Gastrocnemius medialis (tissue), 4 donors: ENCODE data around the gene MRPL43. TPM values are rescaled to one million over a fixed set of nuclear protein-coding genes. Genes with fewer than 3 reads are reported as not detected.

Experiments used
- ATAC-seq, 2 donors: fragments of 150-250 bp; one replicate each; pipeline ENCODE4 v1.9.1; 2016
- DNase-seq, 2 donors: peaks; one replicate each; pipeline ENCODE4 v3.0.0-alpha.2; 2019
- H3K27ac ChIP-seq, 4 donors: fragments of 200-600 bp; sonication (generic); 1 replicate in 1 of 4; 2 replicates in 3 of 4; pipeline ENCODE4 v1.5.1; 2016 to 2018; ENCODE audit warnings: mild to moderate bottlenecking in 2 of 4, moderate library complexity in 1 of 4
- H3K27me3 ChIP-seq, 3 donors: fragments of 200-600 bp; sonication (generic) in 2 of 3; 1 replicate in 1 of 3; 2 replicates in 2 of 3; pipeline versions ENCODE4 v1.5.1 to v1.6.0; 2016 to 2019; ENCODE audit warnings: mild to moderate bottlenecking in 1 of 3, moderate library complexity in 1 of 3
- H3K36me3 ChIP-seq, 2 donors: fragments of 200-600 bp; sonication (generic) in 1 of 2; one replicate each; pipeline ENCODE4 v1.5.1; 2017 to 2018
- H3K4me1 ChIP-seq, 2 donors: fragments of 200-600 bp; sonication (generic) in 1 of 2; one replicate each; pipeline ENCODE4 v1.5.1; 2016 to 2017; ENCODE audit warnings: mild to moderate bottlenecking in 2 of 2
- H3K4me3 ChIP-seq, 4 donors: fragments of 200-600 bp; sonication (generic) in 3 of 4; 1 replicate in 1 of 4; 2 replicates in 3 of 4; pipeline ENCODE4 v1.5.1; 2016 to 2019; ENCODE audit warnings: mild to moderate bottlenecking in 2 of 4
- H3K9me3 ChIP-seq, 3 donors: fragments of 200-600 bp; sonication (generic) in 2 of 3; 1 replicate in 1 of 3; 2 replicates in 2 of 3; pipeline ENCODE4 v1.5.1; 2016 to 2019
- POLR2A ChIP-seq, 2 donors: fragments of 450-650 bp; IDR thresholded peaks; one replicate each; pipeline ENCODE4 v1.6.1; 2017; ENCODE audit warnings: antibody characterized with exemption in 2 of 2, mild to moderate bottlenecking in 2 of 2, moderate library complexity in 2 of 2
- in situ Hi-C, 4 donors: fragments of 200-750 bp; cut with MboI; loops; one replicate each; pipeline versions ENCODE4 v1.15.0 to v1.8.0; 2017; ENCODE audit warnings: low sequenced_read_pairs in 4 of 4
- intact Hi-C: fragments of 100-400 bp; cut with DNase I; formaldehyde crosslinking; loops from one replicate; pipeline ENCODE4 v1.15.1; 2023; ENCODE audit warnings: low total_unique reads
- total RNA-seq, 4 donors: library from RNA; depleted of rRNA; stranded (reverse); fragments of >200 nt; gene quantifications; one replicate each; pipeline versions ENCODE4 v1.1.0 to v1.2.3, GENCODE V29; 2016
- TF ChIP-seq, protein P1 (sequence below), 5 experiments: fragments of 450-650 bp in 3 of 5; fragments of 200-600 bp in 2 of 5; sonication (generic) in 2 of 5; IDR thresholded peaks in 4 of 5; conservative IDR thresholded peaks in 1 of 5; 1 replicate in 4 of 5; 2 replicates in 1 of 5; pipeline ENCODE4 v1.5.1; 2016 to 2019; ENCODE audit warnings: antibody characterized with exemption in 5 of 5, mild to moderate bottlenecking in 3 of 5, moderate library complexity in 3 of 5

The MRPL43 gene
- total RNA-seq, 4 donors from 2014 or later: 83.3 to 129 (median 92.5) TPM

GRCh38 chr10:101019440-101019703, 32.1 kb upstream of the MRPL43 start:
- no peaks in the 10 kb centered on the region for H3K9me3 ChIP-seq
- no peak overlapping the region for H3K4me3 ChIP-seq
- no peak for TF ChIP-seq POLR2A (IDR thresholded peaks at IDR 0.05)
- TF ChIP-seq, protein P1, sequence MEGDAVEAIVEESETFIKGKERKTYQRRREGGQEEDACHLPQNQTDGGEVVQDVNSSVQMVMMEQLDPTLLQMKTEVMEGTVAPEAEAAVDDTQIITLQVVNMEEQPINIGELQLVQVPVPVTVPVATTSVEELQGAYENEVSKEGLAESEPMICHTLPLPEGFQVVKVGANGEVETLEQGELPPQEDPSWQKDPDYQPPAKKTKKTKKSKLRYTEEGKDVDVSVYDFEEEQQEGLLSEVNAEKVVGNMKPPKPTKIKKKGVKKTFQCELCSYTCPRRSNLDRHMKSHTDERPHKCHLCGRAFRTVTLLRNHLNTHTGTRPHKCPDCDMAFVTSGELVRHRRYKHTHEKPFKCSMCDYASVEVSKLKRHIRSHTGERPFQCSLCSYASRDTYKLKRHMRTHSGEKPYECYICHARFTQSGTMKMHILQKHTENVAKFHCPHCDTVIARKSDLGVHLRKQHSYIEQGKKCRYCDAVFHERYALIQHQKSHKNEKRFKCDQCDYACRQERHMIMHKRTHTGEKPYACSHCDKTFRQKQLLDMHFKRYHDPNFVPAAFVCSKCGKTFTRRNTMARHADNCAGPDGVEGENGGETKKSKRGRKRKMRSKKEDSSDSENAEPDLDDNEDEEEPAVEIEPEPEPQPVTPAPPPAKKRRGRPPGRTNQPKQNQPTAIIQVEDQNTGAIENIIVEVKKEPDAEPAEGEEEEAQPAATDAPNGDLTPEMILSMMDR (IDR thresholded peaks at IDR 0.05 in 4 of 5, conservative IDR thresholded peaks at IDR 0.05 in 1 of 5): no peak
- intact Hi-C loops (no loop called here), in situ Hi-C loops (no loop called here)
- H3K4me1 ChIP-seq: no peaks in the 10 kb centered on the region
- H3K27ac ChIP-seq: no peak overlapping the region
- no peak for DNase-seq
- H3K36me3 ChIP-seq: no peaks in the 10 kb centered on the region
- H3K27me3 ChIP-seq: no peaks in the 10 kb centered on the region
- ATAC-seq: no peak

DNA sequence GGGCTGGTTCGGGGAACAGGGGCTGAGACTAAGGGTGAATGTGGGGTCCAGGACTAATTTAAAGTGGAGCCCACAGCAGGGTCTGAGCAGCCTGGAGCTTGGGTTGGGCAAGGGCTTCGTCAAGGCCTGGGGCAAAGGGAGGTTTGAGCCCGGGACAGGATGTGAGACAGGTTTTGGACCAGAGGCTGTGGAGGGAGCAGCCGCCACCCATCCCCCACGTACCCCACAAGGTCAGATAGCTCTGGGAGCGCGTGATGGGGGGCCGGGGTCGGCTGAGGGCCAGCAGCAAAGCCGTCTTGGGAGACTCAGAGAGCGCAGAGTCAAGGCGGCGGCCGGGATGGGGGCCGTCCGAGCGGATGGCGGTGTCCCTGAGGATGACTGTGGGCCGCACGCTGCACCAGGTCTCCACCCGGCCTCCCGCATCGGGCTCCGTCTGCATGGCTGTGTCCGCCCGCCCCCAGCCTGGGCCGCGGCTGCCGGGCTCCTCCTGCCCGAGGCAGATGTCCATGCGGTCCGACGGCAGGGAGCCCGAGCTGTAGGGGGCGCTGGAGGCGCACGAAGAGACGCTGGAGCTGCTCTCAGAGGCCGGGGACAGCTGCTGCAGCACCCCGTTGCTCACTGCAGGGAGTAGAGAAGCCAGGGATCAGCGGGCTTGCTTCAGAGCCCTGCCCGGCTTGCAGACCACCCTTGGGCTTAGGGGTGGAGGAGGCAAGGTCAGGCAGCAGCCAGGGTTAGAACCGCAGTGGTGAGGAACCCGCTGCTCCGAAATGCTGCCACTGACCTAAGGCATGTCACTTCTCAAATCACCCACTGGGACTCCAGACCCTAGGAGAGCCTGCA, 31.5 kb upstream of the MRPL43 start:
- ATAC-seq (no peak), DNase-seq (peak in 1 of 2 donors; percentile 56)
- H3K27ac ChIP-seq: peak overlapping the region in 3 of 4 donors; percentile 4 to 55 (median 39)
- no peaks in the 10 kb centered on the region for H3K4me1 ChIP-seq
- no peak for TF ChIP-seq POLR2A (IDR thresholded peaks at IDR 0.05)
- TF ChIP-seq, protein P1 (IDR thresholded peaks at IDR 0.05 in 4 of 5, conservative IDR thresholded peaks at IDR 0.05 in 1 of 5): peak; percentile 18 to 66 (median 55)
- H3K4me3 ChIP-seq: no peak overlapping the region
- no peaks in the 10 kb centered on the region for H3K36me3 ChIP-seq
- intact Hi-C loops: no loop called here
- no peaks in the 10 kb centered on the region for H3K27me3 ChIP-seq
- in situ Hi-C loops: no loop called here
- H3K9me3 ChIP-seq: no peaks in the 10 kb centered on the region

DNA sequence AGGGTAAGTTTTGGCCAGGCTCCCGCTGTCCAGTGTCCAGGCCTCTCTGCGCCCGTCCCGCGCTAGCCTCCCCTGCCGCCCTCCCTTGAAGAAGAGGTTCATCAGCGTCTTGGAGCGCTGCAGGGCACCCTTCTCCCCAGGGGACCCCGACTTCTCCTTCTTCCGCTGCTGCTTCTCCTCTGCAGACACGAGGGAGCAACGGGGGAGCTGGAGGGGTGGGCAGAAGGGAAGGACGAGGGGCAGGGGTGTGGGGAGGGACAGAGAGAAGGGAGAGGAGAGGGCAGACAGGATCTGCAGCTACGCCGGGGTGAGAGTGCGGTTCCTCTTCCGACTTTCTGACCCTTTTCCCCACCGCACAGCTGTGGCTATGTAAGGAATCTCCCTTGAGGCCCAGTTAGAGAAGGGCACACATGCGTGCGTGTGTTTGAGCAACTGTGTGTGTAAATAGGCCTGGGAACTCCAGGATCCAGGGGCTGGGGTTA, 30.9 kb upstream of the MRPL43 start:
- no peak for DNase-seq
- Histone ChIP-seq H3K4me3 (no peak overlapping the region), H3K9me3 (no peaks in the 10 kb centered on the region), H3K27ac (peak overlapping the region in 3 of 4 donors; percentile 30 to 55 (median 39)), H3K27me3 (no peaks in the 10 kb centered on the region), H3K36me3 (no peaks in the 10 kb centered on the region), H3K4me1 (peaks cover 2 to 6% of the 10 kb centered on the region in 2 donors)
- intact Hi-C loops (no loop called here), in situ Hi-C loops (no loop called here)
- TF ChIP-seq, protein P1 (IDR thresholded peaks at IDR 0.05 in 4 of 5, conservative IDR thresholded peaks at IDR 0.05 in 1 of 5): no peak
- peak in 1 of 2 donors; percentile 29 for ATAC-seq

DNA sequence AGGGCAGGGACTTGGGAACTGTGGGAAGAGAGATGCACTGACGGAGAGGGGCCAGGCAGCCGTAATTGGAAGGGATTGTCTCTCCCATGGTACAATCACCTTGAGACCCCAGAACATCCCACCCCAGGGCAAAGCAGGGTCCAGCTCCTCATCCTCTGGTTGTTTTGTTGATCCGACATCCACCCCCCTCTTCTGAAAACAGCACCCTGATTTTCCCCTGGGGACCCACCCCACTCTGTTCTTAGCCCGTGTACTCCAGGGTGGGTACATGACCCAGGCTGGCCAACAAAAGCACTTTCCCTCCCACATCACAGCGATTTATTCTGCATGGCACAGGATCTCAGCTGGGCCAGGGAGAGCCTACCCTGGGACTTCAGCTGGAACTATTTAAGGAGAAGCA, 29.5 kb upstream of the MRPL43 start:
- Histone ChIP-seq H3K4me3 (no peak overlapping the region), H3K4me1 (peaks cover 5 to 13% of the 10 kb centered on the region in 2 donors), H3K27ac (no peak overlapping the region), H3K9me3 (no peaks in the 10 kb centered on the region), H3K27me3 (no peaks in the 10 kb centered on the region), H3K36me3 (no peaks in the 10 kb centered on the region)
- intact Hi-C loops (no loop called here), in situ Hi-C loops (no loop called here)
- DNase-seq (no peak), ATAC-seq (no peak)
- TF ChIP-seq, protein P1 (IDR thresholded peaks at IDR 0.05 in 4 of 5, conservative IDR thresholded peaks at IDR 0.05 in 1 of 5): no peak
- TF ChIP-seq POLR2A (IDR thresholded peaks at IDR 0.05): no peak
